HepG2 (cell line): ENCODE data around the gene TEAD1. TPM values are rescaled to one million over a fixed set of nuclear protein-coding genes. Genes with fewer than 3 reads are reported as not detected.

Experiments
- ATAC-seq: fragments of 200-7000 bp; cut with Tn5 transposase; 3 replicates; pipeline ENCODE4 v1.9.1; 2020; ENCODE audit warnings: mild to moderate bottlenecking, moderate library complexity
- BruUV-seq: library from RNA; stranded (reverse); fragments of 400-500 nt; replicated peaks from 2 replicates; lab custom pipeline; 2021; lab: Mats Ljungman, UMichigan
- CTCF ChIA-PET: fragments of 300-600 bp; formaldehyde crosslinking; extraction: SDS; loops from one replicate; lab custom pipeline; 2021; ENCODE audit warnings: low total read pairs, inconsistent platforms, low intra/inter-chr PET ratio; lab: Yijun Ruan, JAX
- POLR2A ChIA-PET: fragments of 350-600 bp; sonication (Branson Sonifier 250); formaldehyde crosslinking; loops from one replicate; lab custom pipeline; 2020; ENCODE audit warnings: antibody characterized with exemption, inconsistent platforms; lab: Yijun Ruan, JAX
- DNase-seq: peaks from one replicate; pipeline ENCODE4 v3.0.0-alpha.2; 2015; ENCODE audit warnings: low spot score
- FAIRE-seq: peaks from 3 replicates; lab custom pipeline; 2011; peaks lifted over from hg19 to GRCh38; lab: Jason Lieb, UNC
- H2AFZ ChIP-seq: one replicate; pipeline ENCODE4 v1.6.1; 2011; ENCODE audit warnings: low read length, inconsistent platforms
- H3K27ac ChIP-seq: fragments of 300-600 bp; 3 replicates; pipeline ENCODE4 v1.8.0; 2011; ENCODE audit warnings: mixed run types, mild to moderate bottlenecking, mixed read lengths, low read length, inconsistent platforms; ENCODE audit not compliant: insufficient read depth; ENCODE audit errors: extremely low read length
- H3K27me3 ChIP-seq, 2 experiments: fragments of 200-600 bp in 1 of 2; 2 replicates in 1 of 2; 3 replicates in 1 of 2; pipeline versions ENCODE4 v1.6.0 to v1.8.0; 2011; ENCODE audit warnings: low read length in 2 of 2, mild to moderate bottlenecking in 2 of 2, moderate library complexity in 2 of 2, inconsistent platforms in 1 of 2; ENCODE audit not compliant: insufficient read depth in 2 of 2, control insufficient read depth in 1 of 2
- H3K36me3 ChIP-seq, 2 experiments: fragments of 200-600 bp in 1 of 2; replicated peaks in 1 of 2; 2 replicates in 1 of 2; 3 replicates in 1 of 2; pipeline versions ENCODE4 v1.5.1 to v1.8.0; 2011; ENCODE audit warnings: low read length in 2 of 2, inconsistent platforms in 1 of 2; ENCODE audit not compliant: insufficient read depth in 2 of 2, control insufficient read depth in 1 of 2
- H3K4me1 ChIP-seq: 2 replicates; pipeline ENCODE4 v1.5.1; 2012; ENCODE audit warnings: low read length, inconsistent platforms; ENCODE audit not compliant: insufficient read depth
- H3K4me2 ChIP-seq: 2 replicates; pipeline ENCODE4 v1.6.0; 2011; ENCODE audit warnings: low read depth, low read length, inconsistent platforms
- H3K4me3 ChIP-seq, 3 experiments: fragments of 200-600 bp in 1 of 3; sonication (generic), shearing (Covaris generic) in 1 of 3; replicated peaks in 1 of 3; 2 replicates each; pipeline ENCODE4 v1.5.1; 2011 to 2016; ENCODE audit warnings: low read length in 3 of 3, inconsistent platforms in 2 of 3, low read depth in 2 of 3, mild to moderate bottlenecking in 2 of 3, control low read depth in 1 of 3, mixed read lengths in 1 of 3; ENCODE audit not compliant: insufficient read depth in 1 of 3
- H3K79me2 ChIP-seq: one replicate; pipeline ENCODE4 v1.6.1; 2011; ENCODE audit warnings: low read length, inconsistent platforms; ENCODE audit not compliant: insufficient read depth
- H3K9ac ChIP-seq: 2 replicates; pipeline ENCODE4 v1.6.0; 2011; ENCODE audit warnings: mild to moderate bottlenecking, low read depth, low read length, inconsistent platforms; ENCODE audit not compliant: insufficient read depth
- H3K9me3 ChIP-seq: 2 replicates; pipeline ENCODE4 v1.5.1; 2012; ENCODE audit warnings: mild to moderate bottlenecking, low read length
- H4K20me1 ChIP-seq: 2 replicates; pipeline ENCODE4 v1.6.0; 2011; ENCODE audit warnings: inconsistent platforms, mild to moderate bottlenecking, low read length, moderate library complexity; ENCODE audit not compliant: insufficient read depth
- MLXIP ChIP-seq: sonication (generic); formaldehyde crosslinking; IDR thresholded peaks from 2 replicates; pipeline ENCODE4 v1.9.0; 2021; ENCODE audit warnings: missing genetic modification reagents, borderline replicate concordance
- PHF8 ChIP-seq: sonication (generic); formaldehyde crosslinking; IDR thresholded peaks from 2 replicates; pipeline ENCODE4 v1.5.0; 2020; ENCODE audit warnings: missing genetic modification reagents
- SIX1 ChIP-seq: sonication (generic); formaldehyde crosslinking; IDR thresholded peaks from 2 replicates; pipeline ENCODE4 v1.4.0; 2020; ENCODE audit warnings: missing genetic modification reagents, borderline replicate concordance
- SMAD9 ChIP-seq: sonication (generic); formaldehyde crosslinking; IDR thresholded peaks from 2 replicates; pipeline ENCODE4 v1.5.1; 2020; ENCODE audit warnings: mild to moderate bottlenecking, missing genetic modification reagents
- SP4 ChIP-seq: sonication (generic); formaldehyde crosslinking; IDR thresholded peaks from 2 replicates; pipeline ENCODE4 v1.8.1; 2023; ENCODE audit warnings: mild to moderate bottlenecking, missing genetic modification reagents
- ZNF18 ChIP-seq: sonication (generic); formaldehyde crosslinking; IDR thresholded peaks from 2 replicates; pipeline ENCODE4 v1.8.0; 2022; ENCODE audit warnings: mild to moderate bottlenecking, missing genetic modification reagents; ENCODE audit not compliant: insufficient replicate concordance
- ZNF253 ChIP-seq: sonication (generic); formaldehyde crosslinking; IDR thresholded peaks from 2 replicates; pipeline ENCODE4 v1.8.0; 2022; ENCODE audit warnings: mild to moderate bottlenecking, missing genetic modification reagents, borderline replicate concordance
- ZNF318 ChIP-seq: sonication (generic); formaldehyde crosslinking; IDR thresholded peaks from 2 replicates; pipeline ENCODE4 v1.4.0; 2020; ENCODE audit warnings: mild to moderate bottlenecking, missing genetic modification reagents
- ZNF703 ChIP-seq: sonication (generic); formaldehyde crosslinking; IDR thresholded peaks from 2 replicates; pipeline ENCODE4 v1.5.1; 2020; ENCODE audit warnings: missing genetic modification reagents, mild to moderate bottlenecking, moderate library complexity, borderline replicate concordance
- ZSCAN12 ChIP-seq: sonication (generic); formaldehyde crosslinking; IDR thresholded peaks from 2 replicates; pipeline ENCODE4 v1.9.0; 2021; ENCODE audit warnings: mild to moderate bottlenecking, missing genetic modification reagents
- in situ Hi-C: cut with HindIII; loops from 2 replicates; pipeline ENCODE4 v1.10.0; 2017; ENCODE audit warnings: low pct_unique_long_range_greater_than_20kb; ENCODE audit not compliant: extremely low pct_ligation_motif_present
- intact Hi-C: fragments of 100-400 bp; cut with micrococcal nuclease; formaldehyde crosslinking; loops from one replicate; pipeline ENCODE4 v1.10.0; 2022; ENCODE audit not compliant: unreplicated experiment
- polyA plus RNA-seq, 8 experiments: library from polyadenylated mRNA; depleted of rRNA in 3 of 8; stranded (reverse) in 7 of 8; unstranded in 1 of 8; fragments of >200 nt; fragmentation: Illumina TruSeq in 4 of 8; extraction: Trizol in 4 of 8; gene quantifications; 2 replicates each; pipeline versions ENCODE4 v1.2.1 to v1.2.3, GENCODE V29; 2011 to 2016; ENCODE audit warnings: low read depth in 4 of 8, missing spikeins in 1 of 8, mixed read lengths in 1 of 8; ENCODE audit not compliant: insufficient read depth in 1 of 8
- total RNA-seq, 5 experiments: library from RNA; depleted of rRNA; stranded (reverse); fragments of >200 nt; fragmentation: Illumina TruSeq; extraction: Trizol; gene quantifications; 2 replicates each; pipeline ENCODE4 v1.2.3, GENCODE V29; 2016; ENCODE audit warnings: low read depth in 1 of 5

The TEAD1 gene
- total and polyA plus RNA-seq, 2 of the 13 experiments (the other 11 are each of a cell fraction or from before 2014, with no cell fraction given), result 20.1 to 30.5 TPM

- no peak for TF ChIP-seq ZNF318 (CRISPR knock-in tag)
- TF ChIP-seq PHF8, result no peak
- TF ChIP-seq, all 625 proteins: peak for 0
These were observed 277.2 kb downstream of the TEAD1 start (continued) for GRCh38 chr11:12951376-12951775.

GRCh38 chr11:12952094-12952493, 277.9 kb downstream of the TEAD1 start:
- Histone ChIP-seq H3K4me1 (no peaks in the 10 kb centered on the region), H3K4me2 (no peak overlapping the region), H3K27me3 (no peaks in the 10 kb centered on the region), H3K79me2 (no peaks in the 10 kb centered on the region), H3K4me3 (no peak overlapping the region), H3K9me3 (no peaks in the 10 kb centered on the region), H4K20me1 (no peaks in the 10 kb centered on the region), H3K36me3 (no peaks in the 10 kb centered on the region), H2AFZ (no peak overlapping the region), H3K27ac (no peak overlapping the region), H3K9ac (no peak overlapping the region)
- intact Hi-C loops (no loop called here), in situ Hi-C loops (no loop called here)
- BruUV-seq, result no TSS peak
- ChIA-PET CTCF (no interaction called here), POLR2A (no interaction called here)
- no peak for FAIRE-seq
- TF ChIP-seq SMAD9 (CRISPR knock-in tag) (no peak), ZNF18 (no peak), MLXIP (CRISPR knock-in tag) (no peak), SP4 (CRISPR knock-in tag) (no peak), ZNF703 (CRISPR knock-in tag) (no peak), ZNF253 (CRISPR knock-in tag) (no peak), PHF8 (no peak), SIX1 (CRISPR knock-in tag) (no peak), ZSCAN12 (no peak)
- ATAC-seq, result no peak
- no peak for DNase-seq
